Measurements from ENCODE around the gene SENP1.

GRCh38 chr12:48125985-48126384 is 20.1 kb upstream of the SENP1 start:
- TF ChIP-seq, protein P1, sequence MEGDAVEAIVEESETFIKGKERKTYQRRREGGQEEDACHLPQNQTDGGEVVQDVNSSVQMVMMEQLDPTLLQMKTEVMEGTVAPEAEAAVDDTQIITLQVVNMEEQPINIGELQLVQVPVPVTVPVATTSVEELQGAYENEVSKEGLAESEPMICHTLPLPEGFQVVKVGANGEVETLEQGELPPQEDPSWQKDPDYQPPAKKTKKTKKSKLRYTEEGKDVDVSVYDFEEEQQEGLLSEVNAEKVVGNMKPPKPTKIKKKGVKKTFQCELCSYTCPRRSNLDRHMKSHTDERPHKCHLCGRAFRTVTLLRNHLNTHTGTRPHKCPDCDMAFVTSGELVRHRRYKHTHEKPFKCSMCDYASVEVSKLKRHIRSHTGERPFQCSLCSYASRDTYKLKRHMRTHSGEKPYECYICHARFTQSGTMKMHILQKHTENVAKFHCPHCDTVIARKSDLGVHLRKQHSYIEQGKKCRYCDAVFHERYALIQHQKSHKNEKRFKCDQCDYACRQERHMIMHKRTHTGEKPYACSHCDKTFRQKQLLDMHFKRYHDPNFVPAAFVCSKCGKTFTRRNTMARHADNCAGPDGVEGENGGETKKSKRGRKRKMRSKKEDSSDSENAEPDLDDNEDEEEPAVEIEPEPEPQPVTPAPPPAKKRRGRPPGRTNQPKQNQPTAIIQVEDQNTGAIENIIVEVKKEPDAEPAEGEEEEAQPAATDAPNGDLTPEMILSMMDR (IDR thresholded peaks at IDR 0.05) = no peak
- no peak for TF ChIP-seq POLR2A (IDR thresholded peaks at IDR 0.05)
